HCT116 (cell line): ENCODE measurements around the gene MYH7. TPM values are rescaled to one million over a fixed set of nuclear protein-coding genes. Genes with fewer than 3 reads are reported as not detected.

ENCODE experiments used
- ATAC-seq: fragments of 200-7000 bp; cut with Tn5 transposase; 2 replicates; pipeline ENCODE4 v1.9.1; 2020; ENCODE audit warnings: mild to moderate bottlenecking, moderate library complexity
- BruUV-seq: library from RNA; stranded (reverse); fragments of 400-500 nt; replicated peaks from 2 replicates; lab custom pipeline; 2021; lab: Mats Ljungman, UMichigan
- CTCF ChIA-PET: fragments of 300-600 bp; sonication (Branson Sonifier 250); formaldehyde crosslinking; loops from one replicate; lab custom pipeline; 2021; ENCODE audit warnings: antibody characterized with exemption; lab: Charles Lee
- POLR2A ChIA-PET: fragments of 300-600, 350-600 bp; sonication (Branson Sonifier 250); formaldehyde crosslinking; loops from one replicate; lab custom pipeline; 2021; ENCODE audit warnings: antibody characterized with exemption; lab: Charles Lee
- RAD21 ChIA-PET, 2 experiments: fragments of 300-600 bp; sonication (Branson Sonifier 250); formaldehyde crosslinking; loops; one replicate each; lab custom pipeline; 2023; ENCODE audit warnings: low total read pairs in 2 of 2; ENCODE audit not compliant: uncharacterized antibody in 2 of 2, unreplicated experiment in 2 of 2, low non-redundant PET in 1 of 2; lab: Charles Lee
- DNase-seq: peaks from one replicate; pipeline ENCODE4 v3.0.0-alpha.2; 2010; ENCODE audit warnings: low read depth, low spot score
- H2AFZ ChIP-seq: fragments of 200-600 bp; shearing (Covaris generic), sonication (generic); 2 replicates; pipeline ENCODE4 v1.6.1; 2017; ENCODE audit warnings: low read depth, mixed run types, mixed read lengths, antibody characterized with exemption, low read length; ENCODE audit not compliant: poor library complexity, severe bottlenecking
- H3K27ac ChIP-seq: 2 replicates; pipeline ENCODE4 v1.5.1; 2012; ENCODE audit warnings: low read depth, low read length
- H3K27me3 ChIP-seq: fragments of 200-600 bp; sonication (generic); 2 replicates; pipeline ENCODE4 v1.6.1; 2016; ENCODE audit warnings: mixed run types, low read length, mixed read lengths; ENCODE audit not compliant: insufficient read depth
- H3K36me3 ChIP-seq, 2 experiments: fragments of 200-500 bp in 1 of 2; fragments of 200-600 bp in 1 of 2; sonication (Bioruptor generic) in 1 of 2; sonication (generic) in 1 of 2; 2 replicates each; pipeline versions ENCODE4 v1.5.1 to v1.6.1; 2014 to 2016; ENCODE audit warnings: low read length in 2 of 2, inconsistent platforms in 1 of 2, mixed read lengths in 1 of 2, mixed run types in 1 of 2; ENCODE audit not compliant: insufficient read depth in 2 of 2, control insufficient read depth in 1 of 2
- H3K4me1 ChIP-seq, 2 experiments: fragments of 200-600 bp in 1 of 2; sonication (generic) in 1 of 2; 2 replicates each; pipeline versions ENCODE4 v1.5.1 to v1.6.1; 2012 to 2017; ENCODE audit warnings: low read length in 2 of 2, inconsistent platforms in 1 of 2, mild to moderate bottlenecking in 1 of 2, mixed read lengths in 1 of 2, mixed run types in 1 of 2, moderate library complexity in 1 of 2; ENCODE audit not compliant: insufficient read depth in 2 of 2, control insufficient read depth in 1 of 2
- H3K4me2 ChIP-seq: fragments of 200-600 bp; sonication (generic); 2 replicates; pipeline ENCODE4 v1.6.1; 2017; ENCODE audit warnings: mixed run types, low read length, mixed read lengths
- H3K4me3 ChIP-seq, 2 experiments: fragments of 200-600 bp in 1 of 2; sonication (generic) in 1 of 2; replicated peaks in 1 of 2; 2 replicates each; pipeline ENCODE4 v1.5.1; 2011 to 2016; ENCODE audit warnings: low read length in 2 of 2, control low read depth in 1 of 2, low read depth in 1 of 2, mild to moderate bottlenecking in 1 of 2, mixed read lengths in 1 of 2, mixed run types in 1 of 2
- H3K79me2 ChIP-seq: fragments of 200-600 bp; sonication (generic); 2 replicates; pipeline ENCODE4 v1.6.1; 2017; ENCODE audit warnings: mild to moderate bottlenecking, mixed run types, low read length, moderate library complexity, mixed read lengths; ENCODE audit not compliant: insufficient read depth
- H3K9ac ChIP-seq: fragments of 200-600 bp; sonication (generic); 2 replicates; pipeline ENCODE4 v1.6.1; 2016; ENCODE audit warnings: low read length, mixed read lengths
- H3K9me2 ChIP-seq: fragments of 200-600 bp; sonication (generic), shearing (Covaris generic); 2 replicates; pipeline ENCODE4 v1.6.1; 2017; ENCODE audit warnings: mixed run types, mild to moderate bottlenecking, moderate library complexity; ENCODE audit not compliant: insufficient read depth
- H3K9me3 ChIP-seq, 2 experiments: fragments of 200-500 bp in 1 of 2; fragments of 200-600 bp in 1 of 2; sonication (Bioruptor generic) in 1 of 2; sonication (generic) in 1 of 2; 2 replicates each; pipeline ENCODE4 v1.6.1; 2014 to 2017; ENCODE audit warnings: low read length in 2 of 2, mixed read lengths in 2 of 2, inconsistent platforms in 1 of 2, low read depth in 1 of 2, mild to moderate bottlenecking in 1 of 2, mixed run types in 1 of 2, moderate library complexity in 1 of 2; ENCODE audit not compliant: control insufficient read depth in 1 of 2, insufficient read depth in 1 of 2
- H4K20me1 ChIP-seq: fragments of 200-600 bp; sonication (generic), shearing (Covaris generic); 2 replicates; pipeline ENCODE4 v1.6.1; 2017; ENCODE audit warnings: mixed run types, mild to moderate bottlenecking, moderate library complexity; ENCODE audit not compliant: insufficient read depth
- EGR1 ChIP-seq: IDR thresholded peaks from 2 replicates; pipeline ENCODE4 v1.6.1; 2012; ENCODE audit warnings: low read depth
- EZH2phosphoT487 ChIP-seq: fragments of 200-600 bp; IDR thresholded peaks from 2 replicates; pipeline ENCODE4 v1.6.1; 2018; ENCODE audit warnings: antibody characterized with exemption, borderline replicate concordance
- POLR2A ChIP-seq: IDR thresholded peaks from 2 replicates; pipeline ENCODE4 v1.7.0; 2011; ENCODE audit warnings: borderline replicate concordance; ENCODE audit not compliant: insufficient read depth, insufficient read length; ENCODE audit errors: extremely low read depth
- POLR2AphosphoS5 ChIP-seq: IDR thresholded peaks from 2 replicates; pipeline ENCODE4 v1.6.1; 2011; ENCODE audit warnings: mild to moderate bottlenecking, low read depth, low read length, moderate library complexity
- RAD21 ChIP-seq: IDR thresholded peaks from 2 replicates; pipeline ENCODE4 v1.6.1; 2012; ENCODE audit warnings: low read depth, mild to moderate bottlenecking
- REST ChIP-seq: IDR thresholded peaks from 2 replicates; pipeline ENCODE4 v1.6.1; 2012; ENCODE audit warnings: low read depth
- SIN3A ChIP-seq: IDR thresholded peaks from 2 replicates; pipeline ENCODE4 v1.6.1; 2012; ENCODE audit warnings: low read depth
- YY1 ChIP-seq: IDR thresholded peaks from 2 replicates; pipeline ENCODE4 v1.6.1; 2011; ENCODE audit warnings: low read length, low read depth, moderate library complexity, mild to moderate bottlenecking; ENCODE audit not compliant: insufficient replicate concordance; ENCODE audit errors: extremely low read depth
- ZNF274 ChIP-seq: fragments of 200-500 bp; sonication (Bioruptor generic); IDR thresholded peaks from 2 replicates; pipeline ENCODE4 v1.6.1; 2014; ENCODE audit warnings: mild to moderate bottlenecking, low read depth, low read length, inconsistent platforms
- intact Hi-C: fragments of 100-400 bp; cut with micrococcal nuclease; formaldehyde crosslinking; loops from 2 replicates; pipeline ENCODE4 v1.10.0; 2022
- total RNA-seq: library from RNA; stranded (reverse); gene quantifications from one replicate; pipeline ENCODE4 v1.2.1, GENCODE V29; 2021; ENCODE audit not compliant: unreplicated experiment
- TF ChIP-seq, protein P1 (sequence below): IDR thresholded peaks from 2 replicates; pipeline ENCODE4 v1.6.1; 2011; ENCODE audit warnings: mild to moderate bottlenecking, low read length, moderate library complexity; ENCODE audit not compliant: insufficient replicate concordance; ENCODE audit errors: extremely low read depth

The MYH7 gene
- total RNA-seq, 1 experiment from 2014 or later: not detected

GRCh38 chr14:23415821-23416778, 19.4 kb downstream of the MYH7 start:
- no peak overlapping the region for H3K27ac ChIP-seq
- no peak overlapping the region for H3K4me2 ChIP-seq
- no peaks in the 10 kb centered on the region for H3K9me2 ChIP-seq
- no peaks in the 10 kb centered on the region for H3K79me2 ChIP-seq
- intact Hi-C loops: no loop called here
- ChIA-PET POLR2A (no interaction called here), RAD21 (no interaction called here), CTCF (no interaction called here)
- H3K4me3 ChIP-seq: no peak overlapping the region
- no peaks in the 10 kb centered on the region for H3K36me3 ChIP-seq
- no peak overlapping the region for H2AFZ ChIP-seq
- DNase-seq: no peak
- no peak for TF ChIP-seq ZNF274
- TF ChIP-seq REST: no peak
- no peak for TF ChIP-seq POLR2AphosphoS5
- no peak for TF ChIP-seq EZH2phosphoT487
- no peak for TF ChIP-seq SIN3A
- TF ChIP-seq YY1: no peak
- no peak for TF ChIP-seq RAD21
- no peak for TF ChIP-seq POLR2A
- TF ChIP-seq EGR1: no peak
- TF ChIP-seq, protein P1, sequence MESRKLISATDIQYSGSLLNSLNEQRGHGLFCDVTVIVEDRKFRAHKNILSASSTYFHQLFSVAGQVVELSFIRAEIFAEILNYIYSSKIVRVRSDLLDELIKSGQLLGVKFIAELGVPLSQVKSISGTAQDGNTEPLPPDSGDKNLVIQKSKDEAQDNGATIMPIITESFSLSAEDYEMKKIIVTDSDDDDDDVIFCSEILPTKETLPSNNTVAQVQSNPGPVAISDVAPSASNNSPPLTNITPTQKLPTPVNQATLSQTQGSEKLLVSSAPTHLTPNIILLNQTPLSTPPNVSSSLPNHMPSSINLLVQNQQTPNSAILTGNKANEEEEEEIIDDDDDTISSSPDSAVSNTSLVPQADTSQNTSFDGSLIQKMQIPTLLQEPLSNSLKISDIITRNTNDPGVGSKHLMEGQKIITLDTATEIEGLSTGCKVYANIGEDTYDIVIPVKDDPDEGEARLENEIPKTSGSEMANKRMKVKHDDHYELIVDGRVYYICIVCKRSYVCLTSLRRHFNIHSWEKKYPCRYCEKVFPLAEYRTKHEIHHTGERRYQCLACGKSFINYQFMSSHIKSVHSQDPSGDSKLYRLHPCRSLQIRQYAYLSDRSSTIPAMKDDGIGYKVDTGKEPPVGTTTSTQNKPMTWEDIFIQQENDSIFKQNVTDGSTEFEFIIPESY: no peak
- H3K9me3 ChIP-seq: no peaks in the 10 kb centered on the region
- H3K4me1 ChIP-seq: no peaks in the 10 kb centered on the region
- no peak overlapping the region for H3K9ac ChIP-seq
- no TSS peak for BruUV-seq
- no peak for ATAC-seq
- H3K27me3 ChIP-seq: peaks cover 5% of the 10 kb centered on the region; the same call in 1 of the 2 replicates
- H4K20me1 ChIP-seq: no peaks in the 10 kb centered on the region
